ENCODE measurements around the gene ICA1L. TPM values are rescaled to one million over a fixed set of nuclear protein-coding genes. Genes with fewer than 3 reads are reported as not detected.

The ICA1L gene
- total RNA-seq, 2 donors from 2014 or later = 8.9 to 15.8 TPM

DNA sequence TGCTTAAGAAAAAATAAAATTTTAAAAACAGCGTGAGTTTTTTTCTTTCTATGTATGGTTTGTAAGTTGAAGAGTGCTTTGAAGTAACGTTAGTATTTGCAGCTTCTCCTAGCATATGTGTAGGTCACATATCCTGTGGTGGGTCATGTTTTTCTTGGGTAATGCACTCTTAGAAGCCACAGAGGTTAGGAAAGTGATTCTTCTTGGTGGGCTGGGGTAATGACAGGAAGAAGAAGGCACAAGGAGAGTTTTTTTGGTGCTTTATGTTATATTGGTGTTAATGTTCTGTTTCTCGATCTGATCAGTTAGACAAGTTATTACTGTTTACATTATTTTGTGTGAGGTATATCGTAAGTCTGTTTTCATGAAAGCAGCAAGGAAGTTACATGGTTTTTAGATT lies 109.0 kb downstream of the ICA1L start:
- H3K36me3 ChIP-seq = no peaks in the 10 kb centered on the region
- no peak for DNase-seq (ENCODE audit: low spot score)
- no peak overlapping the region for H3K27ac ChIP-seq
- peaks cover 2% of the 10 kb centered on the region for H3K4me1 ChIP-seq (replicated peaks)
- no peaks in the 10 kb centered on the region for H3K9me3 ChIP-seq
- intact Hi-C loops (cut with DNase I) = no loop called here
- no peak overlapping the region for H3K4me3 ChIP-seq
- TF ChIP-seq, protein P1, sequence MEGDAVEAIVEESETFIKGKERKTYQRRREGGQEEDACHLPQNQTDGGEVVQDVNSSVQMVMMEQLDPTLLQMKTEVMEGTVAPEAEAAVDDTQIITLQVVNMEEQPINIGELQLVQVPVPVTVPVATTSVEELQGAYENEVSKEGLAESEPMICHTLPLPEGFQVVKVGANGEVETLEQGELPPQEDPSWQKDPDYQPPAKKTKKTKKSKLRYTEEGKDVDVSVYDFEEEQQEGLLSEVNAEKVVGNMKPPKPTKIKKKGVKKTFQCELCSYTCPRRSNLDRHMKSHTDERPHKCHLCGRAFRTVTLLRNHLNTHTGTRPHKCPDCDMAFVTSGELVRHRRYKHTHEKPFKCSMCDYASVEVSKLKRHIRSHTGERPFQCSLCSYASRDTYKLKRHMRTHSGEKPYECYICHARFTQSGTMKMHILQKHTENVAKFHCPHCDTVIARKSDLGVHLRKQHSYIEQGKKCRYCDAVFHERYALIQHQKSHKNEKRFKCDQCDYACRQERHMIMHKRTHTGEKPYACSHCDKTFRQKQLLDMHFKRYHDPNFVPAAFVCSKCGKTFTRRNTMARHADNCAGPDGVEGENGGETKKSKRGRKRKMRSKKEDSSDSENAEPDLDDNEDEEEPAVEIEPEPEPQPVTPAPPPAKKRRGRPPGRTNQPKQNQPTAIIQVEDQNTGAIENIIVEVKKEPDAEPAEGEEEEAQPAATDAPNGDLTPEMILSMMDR (IDR thresholded peaks at IDR 0.05) = no peak
- TF ChIP-seq POLR2AphosphoS5 (IDR thresholded peaks at IDR 0.05) (no peak), POLR2A (IDR thresholded peaks at IDR 0.05) (no peak)
- H3K27me3 ChIP-seq (replicated peaks; ENCODE audit: insufficient read depth) = no peaks in the 10 kb centered on the region
- 59% methylated on average over 4 of the region's 4 CpGs for WGBS

DNA sequence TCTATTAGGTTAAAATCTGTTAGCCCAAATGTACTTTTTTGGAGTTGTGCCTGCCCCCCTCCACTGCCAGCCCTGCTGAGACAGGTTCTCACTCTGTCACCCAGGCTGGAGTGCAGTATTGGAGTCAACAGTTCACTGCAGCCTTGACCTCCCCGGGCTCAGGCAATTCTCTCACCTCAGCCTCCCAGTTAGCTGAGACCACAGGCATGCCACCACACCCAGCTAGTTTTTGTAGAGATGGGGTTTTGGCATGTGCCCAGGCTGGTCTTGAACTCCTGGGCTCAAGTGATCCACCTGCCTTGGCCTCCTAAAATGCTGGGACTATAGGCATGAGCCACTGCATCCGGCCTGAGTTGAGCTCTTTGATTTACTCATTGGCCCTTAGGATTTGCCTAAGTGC lies 110.7 kb downstream of the ICA1L start:
- no peaks in the 10 kb centered on the region for H3K9me3 ChIP-seq
- TF ChIP-seq, protein P1 (IDR thresholded peaks at IDR 0.05) = no peak
- no peak for TF ChIP-seq POLR2A (IDR thresholded peaks at IDR 0.05)
- no peak for TF ChIP-seq POLR2AphosphoS5 (IDR thresholded peaks at IDR 0.05)
- no peak for DNase-seq (ENCODE audit: low spot score)
- peaks cover 2% of the 10 kb centered on the region for H3K4me1 ChIP-seq (replicated peaks)
- H3K36me3 ChIP-seq = no peaks in the 10 kb centered on the region
- no peak overlapping the region for H3K4me3 ChIP-seq
- H3K27me3 ChIP-seq (replicated peaks; ENCODE audit: insufficient read depth) = no peaks in the 10 kb centered on the region
- no peak overlapping the region for H3K27ac ChIP-seq
- 92% methylated on average over 2 of the region's 2 CpGs for WGBS
- intact Hi-C loops (cut with DNase I) = no loop called here

GRCh38 chr2:202758604-202759003 lies 113.0 kb downstream of the ICA1L start:
- TF ChIP-seq, protein P1 (IDR thresholded peaks at IDR 0.05) = no peak
- no peak for TF ChIP-seq POLR2A (IDR thresholded peaks at IDR 0.05)
- no peak for TF ChIP-seq POLR2AphosphoS5 (IDR thresholded peaks at IDR 0.05)
- peaks cover 2% of the 10 kb centered on the region for H3K4me1 ChIP-seq (replicated peaks)
- H3K36me3 ChIP-seq = no peaks in the 10 kb centered on the region
- no peak overlapping the region for H3K27ac ChIP-seq
- H3K9me3 ChIP-seq = no peaks in the 10 kb centered on the region
- no peak overlapping the region for H3K4me3 ChIP-seq
- DNase-seq (ENCODE audit: low spot score) = no peak
- H3K27me3 ChIP-seq (replicated peaks; ENCODE audit: insufficient read depth) = no peaks in the 10 kb centered on the region
- 51% methylated on average over 2 of the region's 2 CpGs for WGBS
- intact Hi-C loops (cut with DNase I) = no loop called here

GRCh38 chr2:202758128-202758527 lies 113.4 kb downstream of the ICA1L start:
- Histone ChIP-seq H3K27ac (peak overlapping the region in 1 of 2 donors; percentile 18), H3K4me3 (no peak overlapping the region), H3K27me3 (replicated peaks; ENCODE audit: insufficient read depth) (no peaks in the 10 kb centered on the region), H3K4me1 (replicated peaks) (peaks cover 2% of the 10 kb centered on the region), H3K9me3 (no peaks in the 10 kb centered on the region), H3K36me3 (no peaks in the 10 kb centered on the region)
- no peak for DNase-seq (ENCODE audit: low spot score)
- WGBS = 27% methylated on average over 4 of the region's 4 CpGs
- intact Hi-C loops (cut with DNase I) = no loop called here
- TF ChIP-seq, protein P1 (IDR thresholded peaks at IDR 0.05) = no peak
- TF ChIP-seq POLR2AphosphoS5 (IDR thresholded peaks at IDR 0.05) = no peak
- no peak for TF ChIP-seq POLR2A (IDR thresholded peaks at IDR 0.05)

DNA sequence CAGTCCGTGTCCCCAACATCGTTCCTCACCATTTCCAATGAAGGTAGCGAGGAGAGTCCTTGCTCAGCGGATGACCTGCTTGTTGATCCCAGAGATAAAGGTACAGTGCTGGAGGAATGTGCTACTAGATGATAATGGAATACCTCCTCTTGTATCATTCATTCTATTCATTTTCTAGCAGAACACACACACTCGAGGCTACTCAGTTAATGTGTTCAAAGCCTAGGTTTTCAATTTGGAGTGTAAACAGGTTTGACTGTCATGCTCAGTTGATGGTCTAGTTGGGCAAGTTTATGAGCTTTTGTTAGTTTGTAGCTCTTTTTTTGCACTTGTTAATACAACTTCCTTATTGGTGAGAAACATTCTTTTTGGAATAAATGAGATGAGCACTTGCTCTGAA lies 114.2 kb downstream of the ICA1L start:
- H3K27ac ChIP-seq = peak overlapping the region in 1 of 2 donors; percentile 31
- H3K4me3 ChIP-seq = no peak overlapping the region
- no peaks in the 10 kb centered on the region for H3K27me3 ChIP-seq (replicated peaks; ENCODE audit: insufficient read depth)
- intact Hi-C loops (cut with DNase I) = no loop called here
- WGBS = 75% methylated on average over 5 of the region's 5 CpGs
- H3K36me3 ChIP-seq = no peaks in the 10 kb centered on the region
- DNase-seq (ENCODE audit: low spot score) = no peak
- no peaks in the 10 kb centered on the region for H3K9me3 ChIP-seq
- TF ChIP-seq, protein P1 (IDR thresholded peaks at IDR 0.05) = no peak
- no peak for TF ChIP-seq POLR2A (IDR thresholded peaks at IDR 0.05)
- TF ChIP-seq POLR2AphosphoS5 (IDR thresholded peaks at IDR 0.05) = peak; percentile 22
- peaks cover 2% of the 10 kb centered on the region for H3K4me1 ChIP-seq (replicated peaks)

All from prostate gland (tissue), 2 donors.